GM18868 (cell line): ENCODE measurements around the gene CIT.
A peak's percentile ranks its signal among the peaks of the same experiment; 100 is the strongest.

Experiments used
- ATAC-seq: cut with Tn5 transposase; IDR thresholded peaks from one replicate; pipeline ENCODE4 v1.9.1; 2021; ENCODE audit warnings: mild to moderate bottlenecking, moderate library complexity; ENCODE audit not compliant: unreplicated experiment

CIT gene

GRCh38 chr12:119705182-119705581 is 171.9 kb downstream of the CIT start:
- no peak for ATAC-seq

GRCh38 chr12:119704065-119704747 is 172.9 kb downstream of the CIT start:
- ATAC-seq = no peak

- no peak for ATAC-seq
Observed at GRCh38 chr12:119700078-119700477, 177.0 kb downstream of the CIT start.

- no peak for ATAC-seq
Observed at GRCh38 chr12:119699199-119699760, 177.8 kb downstream of the CIT start.

- no peak for ATAC-seq
Observed at GRCh38 chr12:119696943-119697342, 180.2 kb downstream of the CIT start.

GRCh38 chr12:119695034-119695433 is 182.1 kb downstream of the CIT start:
- no peak for ATAC-seq

- ATAC-seq = no peak
Observed at GRCh38 chr12:119694111-119694510, 183.0 kb downstream of the CIT start.

- ATAC-seq = no peak
Observed at GRCh38 chr12:119693511-119693910, 183.6 kb downstream of the CIT start.

GRCh38 chr12:119692997-119693396 is 184.1 kb downstream of the CIT start:
- no peak for ATAC-seq

- no peak for ATAC-seq
Observed at GRCh38 chr12:119692410-119692809, 184.7 kb downstream of the CIT start.

GRCh38 chr12:119691202-119691810 is 185.8 kb downstream of the CIT start:
- no peak for ATAC-seq

GRCh38 chr12:119689935-119690500 is 187.1 kb downstream of the CIT start:
- no peak for ATAC-seq

- ATAC-seq = no peak
Observed at GRCh38 chr12:119687879-119688278, 189.2 kb downstream of the CIT start.

GRCh38 chr12:119687406-119687805 is 189.7 kb downstream of the CIT start:
- ATAC-seq = no peak

- no peak for ATAC-seq
Observed at GRCh38 chr12:119686776-119687175, 190.3 kb downstream of the CIT start.

- ATAC-seq = no peak
Observed at GRCh38 chr12:119686355-119686754, 190.8 kb downstream of the CIT start.

GRCh38 chr12:119685375-119685774 is 191.7 kb downstream of the CIT start:
- no peak for ATAC-seq

- ATAC-seq = no peak
Observed at GRCh38 chr12:119684711-119685369, 192.3 kb downstream of the CIT start.

GRCh38 chr12:119683816-119684215 is 193.3 kb downstream of the CIT start:
- ATAC-seq = no peak

GRCh38 chr12:119683413-119683812 is 193.7 kb downstream of the CIT start:
- ATAC-seq = no peak

- peak; percentile 64 for ATAC-seq
Observed at GRCh38 chr12:119682639-119683252, 194.4 kb downstream of the CIT start.
